Limb (tissue), 2 donors: Measurements from ENCODE around the gene BAZ1B.
"Not testable (repeated sequence)": the region's sequence is repeated elsewhere in the genome, so short reads cannot be mapped to it uniquely, and the experiment has no call there.

Source experiments
- DNase-seq, 2 donors: peaks; one replicate each; pipeline ENCODE4 v3.0.0-alpha.2; 2016; ENCODE audit errors: extremely low spot score in 2 of 2

BAZ1B gene

DNA sequence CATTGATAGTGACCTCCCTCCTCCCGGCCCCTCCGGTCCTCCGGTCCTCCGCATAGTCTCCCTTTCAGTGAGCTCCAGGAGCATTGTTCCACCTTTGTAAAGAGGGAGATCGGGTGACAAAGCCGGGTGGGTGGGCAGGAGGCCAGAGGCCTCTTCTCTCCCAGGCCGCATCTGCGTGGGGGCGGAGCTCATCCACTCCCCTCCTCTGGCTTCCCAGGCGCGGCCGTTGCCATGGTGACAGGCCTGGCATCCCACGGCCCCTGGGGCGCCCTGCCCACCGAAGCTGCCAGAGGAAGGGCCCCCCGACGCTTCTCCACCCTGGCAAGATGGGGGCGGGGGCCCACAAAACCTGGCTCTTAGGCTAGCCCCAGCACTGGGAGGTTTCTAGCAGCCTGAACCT lies 92.9 kb downstream of the BAZ1B start:
- DNase-seq = peak in 1 of 2 donors; percentile 85

DNA sequence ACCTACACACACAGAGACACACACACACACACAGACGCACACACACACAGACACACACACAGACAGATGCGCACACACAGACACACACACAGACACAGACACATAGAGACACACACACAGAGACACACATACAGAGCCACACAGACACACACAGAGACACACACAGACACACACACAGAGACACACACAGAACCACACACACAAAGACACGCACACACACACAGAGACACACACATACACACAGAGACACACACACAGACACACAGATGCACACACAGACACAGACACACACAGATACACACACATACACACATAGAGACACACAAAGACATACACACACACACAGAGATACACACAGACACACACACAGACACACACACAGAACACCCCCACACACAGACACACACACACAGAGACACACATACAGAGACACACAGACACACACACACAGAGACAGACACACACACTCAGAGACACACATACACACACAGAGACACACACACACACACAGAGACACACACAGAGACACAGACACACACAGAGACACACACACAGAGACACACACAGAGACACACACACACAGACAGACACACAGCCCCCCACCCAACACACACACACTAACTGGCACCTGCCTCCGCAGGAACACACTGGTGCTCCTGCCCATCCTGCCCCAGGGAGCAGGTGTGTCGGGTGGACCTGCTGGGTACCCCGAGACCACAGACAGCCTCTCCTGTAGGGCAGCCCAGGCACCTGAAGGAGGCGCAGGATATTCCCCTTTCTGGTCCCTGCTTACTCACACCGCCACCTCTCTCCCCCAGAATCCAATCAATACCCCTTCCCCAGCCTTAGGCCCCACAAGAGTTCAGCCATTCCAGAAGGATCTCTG lies 93.9 kb downstream of the BAZ1B start:
- DNase-seq = no peak

DNA sequence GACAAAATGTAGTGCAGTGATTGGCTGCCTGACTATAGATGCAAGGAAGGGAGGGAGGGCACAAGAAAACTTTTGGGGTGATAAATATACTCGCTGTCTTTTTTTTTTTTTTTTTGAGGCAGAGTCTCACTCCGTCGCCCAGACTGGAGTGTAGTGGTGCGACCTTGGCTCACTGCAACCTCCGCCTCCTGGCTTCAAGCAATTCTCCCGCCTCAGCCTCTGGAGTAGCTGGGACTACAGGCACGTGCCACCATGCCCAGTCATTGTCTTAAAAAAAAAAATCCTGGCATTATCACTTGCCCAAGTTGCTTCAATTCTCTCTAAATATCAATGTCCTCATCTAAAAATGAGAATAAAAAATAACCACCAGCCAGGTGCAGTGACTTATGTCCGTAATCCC lies 96.1 kb downstream of the BAZ1B start:
- no peak for DNase-seq

DNA sequence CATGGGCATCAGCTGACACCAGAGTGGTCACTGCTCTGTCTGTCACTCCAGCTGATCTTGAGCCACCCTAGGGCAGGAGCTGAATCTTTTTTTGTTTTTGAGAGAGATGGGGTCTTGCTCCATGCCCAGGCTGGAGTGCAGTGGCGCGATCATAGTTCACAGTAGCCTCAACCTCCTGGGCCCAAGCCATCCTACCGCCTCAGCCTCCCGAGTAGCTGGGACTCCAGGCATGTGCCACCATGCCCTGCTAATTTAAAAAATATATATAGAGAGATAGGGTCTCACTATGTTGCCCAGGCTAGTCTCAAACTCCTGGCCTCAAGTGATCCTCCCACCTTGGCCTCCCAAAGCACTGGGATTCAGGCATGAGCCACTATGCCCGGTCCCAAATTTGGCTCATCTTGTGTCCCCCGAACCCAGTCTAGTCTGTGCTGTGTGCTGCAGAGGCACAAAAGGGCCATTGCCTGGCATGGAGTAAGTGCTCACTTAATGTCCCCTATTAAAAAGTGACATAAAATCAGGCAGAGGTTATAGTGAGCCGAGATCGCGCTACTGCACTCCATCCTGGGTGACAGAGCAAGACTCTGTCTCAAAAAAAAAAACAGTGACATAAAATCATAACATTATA lies 96.6 kb downstream of the BAZ1B start:
- DNase-seq = no peak

DNA sequence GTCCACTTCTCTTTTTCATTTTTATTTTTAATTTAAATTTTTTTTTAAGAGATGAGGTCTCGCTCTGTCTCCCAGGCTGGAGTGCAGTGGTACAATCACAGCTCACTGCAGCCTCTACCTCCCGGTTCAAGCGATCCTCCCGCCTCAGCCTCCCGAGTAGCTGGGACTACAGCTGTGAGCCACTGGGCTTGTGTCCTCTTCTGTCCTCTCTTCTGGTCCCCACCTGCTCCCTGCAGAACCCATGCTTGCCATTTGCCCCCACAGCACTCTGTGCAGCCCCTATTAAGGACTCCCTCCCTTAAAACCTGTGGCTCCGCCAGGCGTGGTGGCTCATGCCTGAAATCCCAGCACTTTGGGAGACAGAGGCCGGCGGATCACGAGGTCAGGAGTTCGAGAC lies 97.6 kb downstream of the BAZ1B start:
- DNase-seq = no peak

DNA sequence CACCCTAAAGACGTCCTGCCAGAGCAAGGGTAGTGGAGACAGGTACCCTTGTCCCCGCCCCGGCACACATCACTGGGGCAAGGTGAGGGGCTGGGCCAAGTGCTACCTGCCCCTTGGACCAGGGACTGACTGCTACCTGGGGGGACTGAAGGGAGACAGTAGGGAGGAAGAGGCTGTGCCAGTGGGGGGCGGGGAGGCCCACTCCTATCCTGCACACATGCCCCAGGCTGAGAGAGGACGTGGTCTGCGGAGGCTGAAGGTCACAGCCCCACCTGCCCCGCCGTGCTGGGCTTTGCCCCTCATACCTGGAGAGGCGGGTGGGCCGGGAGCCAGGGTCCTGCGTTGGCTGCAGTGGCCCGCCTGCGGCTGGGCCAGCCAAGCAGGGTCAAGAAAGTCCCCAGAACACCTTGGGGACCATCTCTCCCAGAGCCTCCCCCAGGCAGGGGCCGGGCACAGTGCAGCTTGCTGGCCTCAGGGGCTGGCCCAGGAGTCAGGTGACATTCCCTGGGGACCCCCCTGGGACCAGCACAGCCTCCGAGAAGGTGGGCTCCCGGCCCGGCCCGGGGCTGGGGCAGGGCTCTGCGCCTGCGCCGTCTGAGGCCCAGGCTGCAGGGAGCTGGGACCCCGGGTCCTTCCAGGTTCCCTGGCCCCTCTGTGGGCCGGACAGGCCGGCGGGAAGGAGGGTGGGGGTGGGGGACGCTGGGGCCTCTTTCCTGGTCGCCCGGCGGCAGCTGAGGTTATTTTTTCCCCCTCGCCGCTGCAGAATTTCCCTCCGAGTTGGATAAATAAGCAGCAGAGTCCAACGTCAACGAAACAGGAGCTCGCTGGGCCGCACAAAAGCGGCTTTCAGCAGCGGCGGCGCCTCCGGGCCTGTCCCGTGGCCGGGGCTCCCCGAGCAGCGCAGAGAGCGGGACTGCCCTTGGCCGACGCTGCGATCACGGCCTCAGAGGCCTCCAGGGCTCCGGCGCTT lies 98.3 kb downstream of the BAZ1B start:
- peak in 1 of 2 donors; percentile 77 for DNase-seq

DNA sequence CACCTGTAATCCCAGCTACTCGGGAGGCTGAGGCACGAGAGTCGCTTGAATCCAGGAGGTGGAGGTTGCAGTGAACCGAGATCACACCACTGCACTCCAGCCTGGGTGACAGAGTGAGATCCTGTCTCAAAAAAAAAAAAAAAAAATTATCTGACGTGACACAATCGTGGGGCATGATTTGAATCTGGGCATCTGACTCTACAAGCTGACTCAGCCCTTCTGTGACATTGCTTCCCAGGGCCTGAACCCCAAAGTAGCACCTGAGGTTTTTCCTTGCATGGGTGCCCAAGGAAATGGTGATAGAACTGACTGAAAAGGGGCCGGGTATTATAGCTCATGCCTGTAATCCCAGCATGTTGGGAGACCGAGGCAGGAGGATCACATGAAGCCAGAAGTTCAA lies 101.5 kb downstream of the BAZ1B start:
- not testable (repeated sequence) for DNase-seq

DNA sequence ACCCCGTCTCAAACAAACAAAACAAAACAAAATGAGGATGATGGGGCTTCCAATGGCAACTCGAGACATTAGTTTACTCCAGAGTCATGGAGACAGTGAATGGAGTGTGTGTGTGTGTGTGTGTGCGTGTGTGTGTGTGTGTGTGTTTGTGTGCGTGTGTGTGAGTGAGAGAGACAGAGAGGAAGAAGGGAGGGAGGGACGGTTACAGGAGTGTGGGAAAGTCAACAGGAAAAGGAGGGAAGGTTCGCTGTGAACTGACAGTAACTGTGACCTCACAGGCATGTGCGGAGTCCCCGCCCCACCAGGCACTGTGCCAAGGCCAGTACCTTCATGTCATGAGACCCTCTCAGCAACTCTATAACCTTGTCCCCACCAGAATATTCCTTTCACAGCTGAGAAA lies 102.1 kb downstream of the BAZ1B start:
- peak in 1 of 2 donors; percentile 78 for DNase-seq

DNA sequence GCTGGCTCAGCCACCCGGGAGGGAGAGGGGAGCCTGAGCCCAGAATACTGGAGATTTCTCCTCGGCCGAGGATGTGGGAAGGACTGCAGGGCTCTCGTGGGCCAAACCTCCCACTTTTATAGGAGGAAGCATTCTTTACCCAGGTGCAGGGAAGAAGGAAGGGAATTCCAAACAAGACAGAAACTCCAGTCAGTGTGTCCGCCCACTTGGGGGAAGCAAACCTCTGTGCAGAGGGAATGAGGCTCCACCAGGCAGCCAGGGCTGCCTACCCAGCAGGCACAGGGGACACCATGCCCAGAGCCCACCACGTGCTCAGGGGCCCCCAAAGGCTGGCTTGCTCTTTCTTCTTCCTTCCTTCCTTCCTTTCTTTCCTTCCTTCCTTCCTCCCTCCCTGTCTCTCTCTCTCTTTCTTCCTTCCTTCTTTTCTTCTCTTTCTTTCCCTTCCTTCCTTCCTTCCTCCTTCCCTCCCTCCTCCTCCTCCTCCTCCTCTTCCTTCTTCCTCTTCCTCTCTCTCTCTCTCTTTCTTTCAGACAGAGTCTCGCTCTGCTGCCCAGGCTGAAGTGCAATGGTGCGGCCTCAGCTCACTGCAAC lies 103.9 kb downstream of the BAZ1B start:
- no peak for DNase-seq

DNA sequence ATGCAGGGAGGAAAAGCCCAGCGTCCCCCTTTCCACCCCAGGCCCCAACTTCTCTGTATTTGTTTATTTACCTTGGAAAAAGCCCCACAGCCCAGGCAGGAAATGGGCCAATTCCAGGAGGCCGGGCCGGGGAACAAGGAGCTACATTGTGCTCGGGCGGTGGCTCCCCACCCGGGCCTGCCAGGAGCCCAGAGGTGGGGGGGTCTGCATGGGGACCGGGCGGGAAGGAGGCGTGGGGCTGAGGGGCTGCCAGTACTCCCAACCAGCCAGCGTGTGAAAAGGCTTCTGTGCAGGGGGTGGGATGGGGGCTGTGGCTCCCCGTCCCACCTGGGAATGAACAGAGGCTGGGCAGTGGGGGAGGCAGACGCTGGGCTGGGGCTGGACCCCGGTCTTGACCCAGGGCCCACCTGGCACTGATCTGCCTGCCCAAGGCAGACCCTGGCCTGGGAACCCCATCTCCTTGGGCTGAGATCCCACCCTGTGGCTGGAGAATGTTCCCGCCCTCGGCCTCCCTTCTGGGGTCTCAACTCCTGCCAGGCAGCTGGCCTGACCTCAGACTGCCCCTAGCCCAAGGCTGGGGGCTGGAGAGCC lies 111.5 kb downstream of the BAZ1B start:
- peak; percentile 39 to 87 for DNase-seq

DNA sequence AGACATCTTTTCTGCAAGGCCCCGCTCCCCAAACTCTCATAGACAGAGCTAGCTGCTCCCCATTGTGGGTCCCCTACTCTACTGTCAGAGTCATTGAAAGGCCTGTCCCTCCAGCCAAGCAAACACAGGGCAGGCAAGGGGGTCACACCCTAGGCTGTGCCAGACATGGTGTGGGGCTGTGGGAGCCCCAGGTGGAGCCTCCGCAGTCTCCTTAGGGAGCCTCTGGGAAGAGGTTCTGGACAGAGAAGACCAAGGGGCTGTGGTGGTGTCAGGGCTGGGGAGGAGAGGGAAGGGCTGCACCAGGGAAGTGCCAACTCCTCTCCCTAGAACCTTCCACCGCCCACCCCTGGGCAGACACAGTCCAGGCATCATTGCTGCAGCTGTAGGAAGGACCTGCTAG lies 117.2 kb downstream of the BAZ1B start:
- DNase-seq = not testable (repeated sequence)

DNA sequence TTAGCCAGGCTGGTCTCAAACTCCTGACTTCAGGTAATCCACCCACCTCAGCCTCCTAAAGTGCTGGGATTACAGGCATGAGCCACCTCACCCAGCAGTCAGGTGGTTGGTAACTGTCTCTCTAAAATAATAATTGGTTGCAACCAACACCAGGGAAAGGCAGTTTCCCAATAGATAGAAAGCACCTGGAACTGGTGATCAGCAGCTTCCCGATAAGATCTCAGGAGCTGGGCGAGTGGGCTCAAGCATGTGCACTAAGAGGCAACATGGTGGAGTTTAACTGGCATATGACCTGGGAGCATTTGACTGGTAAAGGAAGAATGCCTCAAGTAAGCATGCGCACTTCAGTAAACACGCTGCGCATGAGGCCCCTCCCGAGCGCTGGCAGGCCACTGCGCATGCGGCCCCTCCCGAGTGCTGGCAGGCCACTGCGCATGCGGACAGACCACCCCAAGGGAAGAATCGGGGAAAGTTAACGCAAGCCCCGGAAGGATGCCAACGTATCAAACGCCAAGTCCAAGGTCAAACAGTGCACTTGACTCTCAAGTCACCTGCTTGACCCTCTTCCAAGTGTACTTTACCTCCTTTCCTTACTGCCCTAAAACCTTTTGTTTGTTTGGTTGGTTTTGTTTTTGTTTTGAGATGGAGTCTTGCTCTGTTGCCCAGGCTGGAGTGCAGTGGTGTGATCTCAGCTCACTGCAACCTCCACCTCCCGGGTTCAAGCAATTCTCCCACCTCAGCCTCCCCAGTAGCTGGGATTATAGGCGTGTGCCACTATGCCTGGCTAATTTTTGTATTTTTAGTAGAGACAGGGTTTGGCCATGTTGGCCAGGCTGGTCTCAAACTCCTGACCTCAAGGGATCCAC lies 122.7 kb downstream of the BAZ1B start:
- DNase-seq = peak; percentile 60 to 89

DNA sequence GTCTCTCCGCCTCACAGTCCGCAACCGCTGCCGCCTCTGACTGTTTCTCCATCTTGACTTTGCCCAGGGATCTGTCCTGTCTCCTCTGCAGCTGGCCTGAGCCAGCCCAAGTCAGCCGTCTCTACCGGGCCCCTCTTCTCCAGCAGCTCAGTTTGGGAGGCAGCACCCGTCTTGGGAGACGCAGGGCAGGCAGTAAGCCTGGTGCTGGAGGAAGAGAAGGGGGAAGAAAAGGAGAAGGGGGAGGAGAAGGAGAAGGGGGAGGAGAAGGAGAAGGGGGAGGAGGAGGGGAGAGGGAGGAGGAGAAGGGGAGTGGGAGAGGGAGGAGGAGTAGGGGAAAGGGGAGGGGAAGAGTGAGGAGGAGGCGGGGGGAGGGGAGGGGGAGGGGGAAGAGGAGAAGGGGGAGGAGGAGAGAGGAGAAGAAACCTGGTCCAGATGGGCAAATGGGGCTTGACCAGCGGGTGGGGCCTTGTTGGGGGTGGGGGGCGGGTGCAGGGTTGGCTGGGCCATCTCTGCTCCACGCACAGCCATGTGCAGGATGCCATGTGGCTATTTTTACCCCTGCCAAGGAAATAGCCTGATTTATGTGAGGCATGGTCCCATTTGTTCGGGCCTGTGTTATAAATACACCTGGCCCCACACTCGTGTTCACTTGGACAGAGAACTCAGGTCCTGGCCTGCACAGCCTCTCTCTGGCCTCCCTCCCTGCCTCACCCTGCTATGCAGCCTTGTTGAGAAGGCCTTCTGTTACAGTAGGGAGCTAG lies 124.4 kb downstream of the BAZ1B start:
- peak; percentile 61 to 82 for DNase-seq

DNA sequence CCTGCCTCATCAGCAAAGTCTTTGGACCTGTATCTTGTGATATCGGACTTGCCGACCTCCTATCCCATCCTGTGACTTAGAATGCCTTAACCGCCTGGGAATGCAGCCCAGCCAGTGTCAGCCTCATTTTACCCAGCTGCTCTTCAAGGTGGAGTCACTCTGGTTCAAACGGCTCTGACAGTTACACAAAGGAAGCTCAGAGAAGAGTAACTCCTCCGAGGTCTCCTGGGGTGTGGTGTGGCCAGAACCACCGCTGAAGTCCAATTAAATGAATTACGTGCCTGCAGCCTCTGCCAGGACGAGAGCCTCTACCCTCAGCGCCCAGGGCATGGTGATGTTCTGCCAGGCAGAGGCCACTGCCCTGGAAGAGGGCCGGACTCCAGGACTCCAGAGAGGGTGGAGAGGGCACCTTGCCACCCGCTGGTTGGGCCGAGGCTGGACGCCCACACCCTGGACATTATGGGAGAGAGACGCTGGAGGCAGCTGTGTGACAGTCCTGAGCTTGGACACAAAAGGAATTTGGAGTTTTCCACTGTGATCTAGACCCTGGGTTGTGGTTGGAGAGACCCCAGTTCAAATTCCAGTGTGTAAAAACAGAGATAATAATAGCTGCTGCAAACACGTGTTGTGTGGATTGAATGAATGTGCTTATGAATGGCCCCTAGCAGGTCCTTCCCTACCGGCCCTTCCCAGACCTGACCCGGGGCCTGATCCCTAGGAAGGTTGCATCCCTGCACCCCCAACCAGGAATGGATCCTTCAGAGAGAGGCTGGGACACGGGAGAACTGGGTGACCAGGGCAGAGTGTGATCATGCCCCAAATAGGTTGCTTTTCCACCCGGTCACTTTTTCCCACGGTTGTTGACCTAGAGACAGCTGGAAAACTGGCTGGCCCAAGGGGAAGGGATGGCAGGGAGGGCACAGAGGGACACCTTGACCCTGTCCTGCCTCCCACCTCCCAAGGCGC lies 126.3 kb downstream of the BAZ1B start:
- no peak for DNase-seq

DNA sequence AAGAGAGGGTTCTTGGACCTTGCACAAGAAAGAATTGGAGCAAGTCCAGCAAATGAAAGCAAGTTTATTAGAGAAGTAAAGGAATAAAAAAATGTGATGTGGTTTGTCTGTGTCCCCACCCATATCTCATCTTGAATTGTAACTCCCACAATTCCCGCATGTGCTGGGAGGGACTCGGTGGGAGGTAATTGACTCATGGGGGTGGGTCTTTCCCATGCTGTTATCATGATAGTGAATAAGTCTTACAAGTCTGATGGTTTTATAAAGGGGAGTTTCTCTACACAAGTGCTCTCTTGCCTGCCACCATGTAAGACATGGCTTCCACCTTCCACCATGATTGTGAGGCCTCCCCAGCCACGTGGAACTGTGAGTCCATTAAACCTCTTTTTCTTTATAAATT lies 127.7 kb downstream of the BAZ1B start:
- DNase-seq = no peak

DNA sequence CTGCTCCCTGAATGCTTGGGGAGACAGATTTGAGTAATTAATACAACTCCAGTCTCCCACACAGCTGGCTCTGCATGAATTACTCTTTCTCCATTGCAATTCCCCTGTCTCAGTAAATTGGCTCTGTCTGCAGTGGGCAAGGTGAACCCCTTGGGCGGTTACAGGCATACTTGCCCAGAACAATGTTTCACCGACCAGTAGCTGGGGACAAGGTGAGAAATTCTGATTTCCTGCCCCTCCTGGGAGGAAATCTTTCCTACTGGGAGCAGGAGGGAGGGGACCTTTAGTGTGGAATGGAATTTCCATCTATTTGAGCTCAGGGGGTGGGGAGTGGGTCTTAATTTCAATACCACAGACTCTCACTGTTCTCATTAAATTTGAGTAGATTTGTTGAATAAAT lies 130.7 kb downstream of the BAZ1B start:
- DNase-seq = no peak
